Testis (tissue), 2 donors: ENCODE results near the gene PPP1R12B.

ENCODE experiments used
- CTCF ChIP-seq, 3 experiments: fragments of 450-650 bp in 2 of 3; fragments of 200-600 bp in 1 of 3; sonication (generic) in 1 of 3; IDR thresholded peaks; one replicate each; pipeline ENCODE4 v1.5.1; 2016 to 2019; ENCODE audit warnings: antibody characterized with exemption in 3 of 3, mild to moderate bottlenecking in 2 of 3, moderate library complexity in 1 of 3
- POLR2A ChIP-seq: fragments of 450-650 bp; IDR thresholded peaks from one replicate; pipeline ENCODE4 v1.6.1; 2017; ENCODE audit warnings: antibody characterized with exemption, mild to moderate bottlenecking, moderate library complexity

- TF ChIP-seq POLR2A (no peak), CTCF (IDR thresholded peaks at IDR 0.05) (no peak)
Observed at GRCh38 chr1:202586018-202586821, 237.7 kb downstream of the PPP1R12B start.
